GM12878 (cell line): Measurements from ENCODE around the gene STARD5. TPM values are rescaled to one million over a fixed set of nuclear protein-coding genes. Genes with fewer than 3 reads are reported as not detected.

ENCODE experiments used
- ATAC-seq: fragments of 200-7000 bp; cut with Tn5 transposase; 3 replicates; pipeline ENCODE4 v1.9.1; 2020; ENCODE audit warnings: mild to moderate bottlenecking, moderate library complexity
- Bru-seq: library from RNA; stranded (reverse); fragments of 400-500 nt; gene quantifications from one replicate; lab custom pipeline; 2021; lab: Mats Ljungman, UMichigan
- BruChase-seq, 2 experiments: library from RNA; stranded (reverse); fragments of 400-500 nt; gene quantifications; one replicate each; lab custom pipeline; 2021; lab: Mats Ljungman, UMichigan
- BruUV-seq: library from RNA; stranded (reverse); fragments of 400-500 nt; replicated peaks from 2 replicates; lab custom pipeline; 2021; lab: Mats Ljungman, UMichigan
- CTCF ChIA-PET: fragments of 300-600 bp; sonication (Branson Sonifier 250); formaldehyde crosslinking; extraction: SDS; loops from one replicate; lab custom pipeline; 2021; ENCODE audit warnings: inconsistent platforms; lab: Yijun Ruan, JAX
- POLR2A ChIA-PET: fragments of 350-600 bp; formaldehyde crosslinking; extraction: SDS; loops from one replicate; lab custom pipeline; 2021; ENCODE audit warnings: inconsistent platforms; lab: Charles Lee
- RAD21 ChIA-PET: fragments of 300-600 bp; sonication (Branson Sonifier 250); formaldehyde crosslinking; loops from one replicate; lab custom pipeline; 2023; ENCODE audit warnings: antibody characterized with exemption; ENCODE audit not compliant: unreplicated experiment; lab: Charles Lee
- SMC1A ChIA-PET: fragments of 300-600 bp; sonication (Branson Sonifier 250); formaldehyde crosslinking; loops from one replicate; lab custom pipeline; 2023; ENCODE audit not compliant: unreplicated experiment, uncharacterized antibody; lab: Charles Lee
- DNase-seq: peaks from one replicate; pipeline ENCODE4 v3.0.0-alpha.2; 2011; ENCODE audit warnings: low read depth, low spot score
- FAIRE-seq: peaks from 3 replicates; lab custom pipeline; 2011; peaks lifted over from hg19 to GRCh38; lab: Jason Lieb, UNC
- H2AFZ ChIP-seq: 2 replicates; pipeline ENCODE4 v1.6.0; 2011; ENCODE audit warnings: low read depth, low read length, control low read depth; ENCODE audit not compliant: control insufficient read depth
- H3K27ac ChIP-seq: 2 replicates; pipeline ENCODE4 v1.5.1; 2011; ENCODE audit warnings: control low read depth; ENCODE audit not compliant: control insufficient read depth, insufficient read depth
- H3K27me3 ChIP-seq, 2 experiments: replicated peaks in 1 of 2; 2 replicates each; pipeline versions ENCODE4 v1.6.0 to v1.6.1; 2011; ENCODE audit warnings: low read length in 1 of 2; ENCODE audit not compliant: control insufficient read depth in 2 of 2, insufficient read depth in 2 of 2
- H3K36me3 ChIP-seq, 2 experiments: 2 replicates each; pipeline ENCODE4 v1.5.1; 2011; ENCODE audit warnings: low read length in 1 of 2; ENCODE audit not compliant: control insufficient read depth in 2 of 2, insufficient read depth in 2 of 2
- H3K4me1 ChIP-seq: 2 replicates; pipeline ENCODE4 v1.6.1; 2011; ENCODE audit warnings: mild to moderate bottlenecking, low read length, moderate library complexity, mixed read lengths; ENCODE audit not compliant: control insufficient read depth, insufficient read depth
- H3K4me2 ChIP-seq: 2 replicates; pipeline ENCODE4 v1.6.0; 2011; ENCODE audit warnings: control low read depth; ENCODE audit not compliant: control insufficient read depth, insufficient read depth
- H3K4me3 ChIP-seq: fragments of 200-600 bp; sonication (generic); 2 replicates; pipeline ENCODE4 v1.5.1; 2016
- H3K79me2 ChIP-seq: 2 replicates; pipeline ENCODE4 v1.6.0; 2011; ENCODE audit warnings: low read length; ENCODE audit not compliant: control insufficient read depth, insufficient read depth
- H3K9ac ChIP-seq: 2 replicates; pipeline ENCODE4 v1.8.0; 2011; ENCODE audit warnings: low read length, control low read depth, mixed read lengths; ENCODE audit not compliant: control insufficient read depth, insufficient read depth
- H3K9me3 ChIP-seq: replicated peaks from 3 replicates; pipeline ENCODE4 v1.5.1; 2011; ENCODE audit warnings: mild to moderate bottlenecking, low read length; ENCODE audit not compliant: control insufficient read depth, insufficient read depth
- H4K20me1 ChIP-seq: 2 replicates; pipeline ENCODE4 v1.6.0; 2011; ENCODE audit not compliant: control insufficient read depth, insufficient read depth
- BCL11A ChIP-seq: IDR thresholded peaks from 2 replicates; pipeline ENCODE4 v1.6.1; 2011; ENCODE audit warnings: low read depth, low read length
- CUX1 ChIP-seq: IDR thresholded peaks from 2 replicates; pipeline ENCODE4 v1.6.1; 2012; ENCODE audit warnings: improper control_type of control experiment, low read depth, low read length; ENCODE audit not compliant: insufficient replicate concordance
- FOS ChIP-seq: IDR thresholded peaks from 3 replicates; pipeline ENCODE4 v1.6.1; 2011; ENCODE audit warnings: borderline replicate concordance; ENCODE audit not compliant: insufficient read length; ENCODE audit errors: extremely low read depth
- IKZF1 ChIP-seq: fragments of 450-650 bp; conservative IDR thresholded peaks from 2 replicates; pipeline ENCODE4 v1.6.1; 2017; ENCODE audit warnings: antibody characterized with exemption, mild to moderate bottlenecking
- MXI1 ChIP-seq: fragments of 150-350 bp; IDR thresholded peaks from 2 replicates; pipeline ENCODE4 v1.6.1; 2011; ENCODE audit warnings: low read depth, mild to moderate bottlenecking, inconsistent platforms, low read length, improper control_type of control experiment
- PAX5 ChIP-seq: IDR thresholded peaks from 2 replicates; pipeline ENCODE4 v1.6.1; 2011; ENCODE audit warnings: low read depth, low read length, borderline replicate concordance
- POLR2AphosphoS2 ChIP-seq: IDR thresholded peaks from 2 replicates; pipeline ENCODE4 v1.6.1; 2011; ENCODE audit warnings: low read depth, mild to moderate bottlenecking, low read length, improper control_type of control experiment, moderate library complexity
- POLR2AphosphoS5 ChIP-seq: IDR thresholded peaks from 2 replicates; pipeline ENCODE4 v1.6.1; 2011; ENCODE audit warnings: mild to moderate bottlenecking, low read length, inconsistent platforms
- RAD21 ChIP-seq: IDR thresholded peaks from 2 replicates; pipeline ENCODE4 v1.6.1; 2011; ENCODE audit warnings: mild to moderate bottlenecking, low read depth, low read length, moderate library complexity; ENCODE audit not compliant: insufficient read depth
- SP1 ChIP-seq: IDR thresholded peaks from one replicate; pipeline ENCODE4 v1.6.1; 2011; ENCODE audit warnings: low read depth, low read length
- WGBS: methylation state at CpG from one replicate; pipeline ENCODE4 v1.1.6; 2016; ENCODE audit warnings: low lambda C conversion rate; ENCODE audit not compliant: insufficient replicate concordance, insufficient coverage; ENCODE audit errors: missing lambda C conversion rate; 5-methylcytosine and 5-hydroxymethylcytosine counted together
- in situ Hi-C: fragments of 300-500 bp; cut with MboI; formaldehyde crosslinking; loops from 9 replicates; pipeline ENCODE4 v1.14.3; 2018; ENCODE audit warnings: mixed read lengths
- intact Hi-C: fragments of 100-400 bp; cut with micrococcal nuclease; formaldehyde crosslinking; loops from one replicate; pipeline ENCODE4 v1.14.2; 2022; ENCODE audit not compliant: unreplicated experiment
- long read RNA-seq, 2 experiments: library from polyadenylated mRNA; unstranded; transcript quantifications; one replicate each; pipeline ENCODE4 v2.0.0, GENCODE V29; 2019 to 2020
- polyA minus RNA-seq, 3 experiments: library from RNA; depleted of rRNA, polyadenylated mRNA; stranded (reverse); fragments of >200 nt; gene quantifications; 2 replicates each; pipeline ENCODE4 v1.2.3, GENCODE V29; 2011
- polyA plus RNA-seq, 11 experiments: library from polyadenylated mRNA; depleted of rRNA in 4 of 11; unstranded in 6 of 11; stranded (reverse) in 5 of 11; fragments of >200 nt; fragmentation: Nextera tagmentation in 4 of 11; fragmentation: Illumina TruSeq in 1 of 11; extraction: Ambion mirVana in 4 of 11; extraction: Trizol in 1 of 11; gene quantifications; 1 replicate in 1 of 11; 2 replicates in 10 of 11; pipeline versions ENCODE4 v1.2.1 to v1.2.3, GENCODE V29; 2011 to 2016; ENCODE audit warnings: inconsistent platforms in 2 of 11, missing spikeins in 2 of 11, low read depth in 1 of 11
- total RNA-seq, 4 experiments: library from RNA; depleted of rRNA in 3 of 4; stranded (reverse); fragments of >200 nt in 3 of 4; fragmentation: Illumina TruSeq in 1 of 4; extraction: Trizol in 1 of 4; gene quantifications; 2 replicates each; pipeline versions ENCODE4 v1.2.1 to v1.2.3, GENCODE V29; 2013 to 2021

The STARD5 gene, protein sequence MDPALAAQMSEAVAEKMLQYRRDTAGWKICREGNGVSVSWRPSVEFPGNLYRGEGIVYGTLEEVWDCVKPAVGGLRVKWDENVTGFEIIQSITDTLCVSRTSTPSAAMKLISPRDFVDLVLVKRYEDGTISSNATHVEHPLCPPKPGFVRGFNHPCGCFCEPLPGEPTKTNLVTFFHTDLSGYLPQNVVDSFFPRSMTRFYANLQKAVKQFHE
- 20.1 and 22.0 TPM in 2 replicates for total RNA-seq (2013; cell fraction: nucleolus; rRNA removed)
- total RNA-seq (2014; rRNA removed) (6.3 and 6.4 TPM in 2 replicates), total RNA-seq (2014; rRNA removed; fragmentation: Illumina TruSeq; extraction: Trizol) (4.1 and 4.5 TPM in 2 replicates), total RNA-seq (2021) (6.0 and 6.1 TPM in 2 replicates), polyA plus RNA-seq (2011; rRNA removed) (7.5 and 9.4 TPM in 2 replicates), polyA plus RNA-seq (2014; fragmentation: Illumina TruSeq; extraction: Trizol) (5.4 and 6.3 TPM in 2 replicates), polyA plus RNA-seq (2014; fragmentation: Nextera tagmentation; extraction: Ambion mirVana) (1 to 10 TPM; 2.3 to 3.5 TPM), polyA plus RNA-seq (2014; rRNA removed) (8.4 and 8.6 TPM in 2 replicates), polyA plus RNA-seq (2016; fragmentation: Nextera tagmentation; extraction: Ambion mirVana) (1 to 10 TPM; 3.0 to 3.5 TPM), polyA minus RNA-seq (2011; rRNA and poly(A)+ RNA removed) (11.0 and 11.7 TPM in 2 replicates), Bru-seq, nascent RNA (percentile 68 among the genes with signal in this experiment), BruChase-seq, experiment 1, labeled RNA remaining after a 6-hour chase (percentile 54 among the genes with signal in this experiment), BruChase-seq, experiment 2, labeled RNA remaining after a 2-hour chase (percentile 59 among the genes with signal in this experiment)
- 2.0 TPM for polyA plus RNA-seq (2011; ENCODE audit: low read depth)
- 11.9 and 12.7 TPM in 2 replicates for polyA plus RNA-seq (2011; cell fraction: cytosol; rRNA removed)
- 22.7 and 29.4 TPM in 2 replicates for polyA plus RNA-seq (2011; cell fraction: nucleus; rRNA removed)
- 3.0 and 4.8 TPM in 2 replicates for polyA plus RNA-seq (2012)
- 1.9 and 3.1 TPM in 2 replicates for polyA minus RNA-seq (2011; cell fraction: cytosol; rRNA and poly(A)+ RNA removed)
- polyA minus RNA-seq (2011; cell fraction: nucleus; rRNA and poly(A)+ RNA removed): 13.1 and 19.6 TPM in 2 replicates
- long read RNA-seq, experiment 1, full-length matches to known transcripts: 1 of 2 reads
- long read RNA-seq, experiment 1, partial matches to known transcripts: 0 of 2 reads
- long read RNA-seq, experiment 1, other reads (novel, unspliced or antisense): 1 of 2 reads
- long read RNA-seq, experiment 2, full-length matches to known transcripts: 8 of 10 reads
- long read RNA-seq, experiment 2, partial matches to known transcripts: 2 of 10 reads
- long read RNA-seq, experiment 2, other reads (novel, unspliced or antisense): 0 of 10 reads

GRCh38 chr15:81323944-81324881 lies at the start of gene STARD5:
TSS of gene STARD5 (minus strand) at chr15:81324141. CDS start at chr15:81324099, 42 bp downstream.
- FAIRE-seq (peak; percentile 75), DNase-seq (peak; percentile 69), ATAC-seq (peak; percentile 100)
- Histone ChIP-seq H3K9me3 (no peaks in the 10 kb centered on the region), H3K27ac (peak within 1 kb of the TSS; percentile 32), H4K20me1 (no peaks in the 10 kb centered on the region), H3K4me1 (peaks cover 8% of the 10 kb centered on the region), H2AFZ (peak within 1 kb of the TSS; percentile 90), H3K27me3 (no peaks in the 10 kb centered on the region), H3K36me3 (peaks cover 0 to 5% of the 10 kb centered on the region in 2 experiments; a peak in 1 of 4 replicates), H3K9ac (peak within 1 kb of the TSS; percentile 75), H3K4me2 (peak within 1 kb of the TSS; percentile 84), H3K79me2 (peaks cover 4% of the 10 kb centered on the region), H3K4me3 (peak within 1 kb of the TSS; percentile 89)
- ChIA-PET SMC1A (interaction anchor here (0.8 to 2.5 kb wide), 14 partner anchors 10 to 77 kb away, joined by 3 to 11 read pairs (median 4); no protein-coding TSS in a partner anchor), RAD21 (interaction anchor here (0.7 to 3.3 kb wide), 16 partner anchors 8 to 58 kb away, joined by 3 to 22 read pairs (median 8); no protein-coding TSS in a partner anchor), POLR2A (interaction anchor here (0.6 to 4.2 kb wide), 9 partner anchors 9 to 32 kb away, joined by 3 to 25 read pairs (median 5); no protein-coding TSS in a partner anchor), CTCF (interaction anchor here (0.8 to 6.5 kb wide), 9 partner anchors 12 to 77 kb away, joined by 3 to 50 read pairs (median 5); no protein-coding TSS in a partner anchor)
- intact Hi-C loops: loop anchor here (1.0 to 5.0 kb wide), 2 partner anchors 31 to 627 kb away; partner anchors contain the start of gene ABHD17C
- BruUV-seq: no TSS peak
- WGBS: under 1% methylated on average over 66 of the region's 67 CpGs
- in situ Hi-C loops: no loop called here
- no peak for TF ChIP-seq PAX5
- peak; percentile 87 for TF ChIP-seq POLR2AphosphoS5
- peak; percentile 15 for TF ChIP-seq FOS
- no peak for TF ChIP-seq RAD21
- no peak for TF ChIP-seq BCL11A
- TF ChIP-seq MXI1: 0 out of 2 replicates have a peak, but pooled peaks have one; percentile 46
- peak; percentile 90 for TF ChIP-seq SP1
- peak; percentile 73 for TF ChIP-seq IKZF1
- no peak for TF ChIP-seq CUX1
- TF ChIP-seq POLR2AphosphoS2: 0 out of 2 replicates have a peak, but pooled peaks have one; percentile 64
